ENCODE results near the gene TMEM167B.
A peak's percentile ranks its signal among the peaks of the same experiment; 100 is the strongest.

TMEM167B gene

DNA sequence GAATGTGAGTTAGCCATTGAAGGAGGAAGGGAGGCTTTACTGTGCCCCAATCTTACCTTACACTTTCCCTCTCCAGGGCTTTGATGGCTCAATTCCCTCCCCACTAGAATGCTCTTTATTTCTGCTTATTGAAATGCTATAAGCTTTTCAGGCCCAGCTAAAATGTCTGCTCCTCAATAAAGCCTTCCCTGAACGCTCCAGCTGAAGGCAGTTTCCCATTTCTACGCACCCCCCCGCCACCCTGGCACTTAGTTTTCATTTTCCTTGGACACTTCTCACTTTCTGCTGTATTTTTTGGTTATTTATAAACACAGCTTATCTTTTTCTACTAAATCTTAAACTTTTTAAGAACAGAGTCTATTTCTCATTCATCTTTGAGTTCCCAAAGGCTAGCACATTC is 7.1 kb upstream of the TMEM167B start:
- H3K4me3 ChIP-seq (replicated peaks; ENCODE audit: insufficient read depth, low read length): no peak overlapping the region
- H3K27ac ChIP-seq (replicated peaks): peak overlapping the region; percentile 28
- DNase-seq (ENCODE audit: low read depth in 1 of 2, low spot score in 1 of 2): no peak
- TF ChIP-seq, protein P1, sequence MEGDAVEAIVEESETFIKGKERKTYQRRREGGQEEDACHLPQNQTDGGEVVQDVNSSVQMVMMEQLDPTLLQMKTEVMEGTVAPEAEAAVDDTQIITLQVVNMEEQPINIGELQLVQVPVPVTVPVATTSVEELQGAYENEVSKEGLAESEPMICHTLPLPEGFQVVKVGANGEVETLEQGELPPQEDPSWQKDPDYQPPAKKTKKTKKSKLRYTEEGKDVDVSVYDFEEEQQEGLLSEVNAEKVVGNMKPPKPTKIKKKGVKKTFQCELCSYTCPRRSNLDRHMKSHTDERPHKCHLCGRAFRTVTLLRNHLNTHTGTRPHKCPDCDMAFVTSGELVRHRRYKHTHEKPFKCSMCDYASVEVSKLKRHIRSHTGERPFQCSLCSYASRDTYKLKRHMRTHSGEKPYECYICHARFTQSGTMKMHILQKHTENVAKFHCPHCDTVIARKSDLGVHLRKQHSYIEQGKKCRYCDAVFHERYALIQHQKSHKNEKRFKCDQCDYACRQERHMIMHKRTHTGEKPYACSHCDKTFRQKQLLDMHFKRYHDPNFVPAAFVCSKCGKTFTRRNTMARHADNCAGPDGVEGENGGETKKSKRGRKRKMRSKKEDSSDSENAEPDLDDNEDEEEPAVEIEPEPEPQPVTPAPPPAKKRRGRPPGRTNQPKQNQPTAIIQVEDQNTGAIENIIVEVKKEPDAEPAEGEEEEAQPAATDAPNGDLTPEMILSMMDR (IDR thresholded peaks at IDR 0.05; ENCODE audit: insufficient read depth, low read length): no peak
- TF ChIP-seq SPI1 (IDR thresholded peaks at IDR 0.05; ENCODE audit: borderline replicate concordance, low read depth) (no peak), GABPA (IDR thresholded peaks at IDR 0.05; ENCODE audit: low read depth) (no peak), POLR2AphosphoS5 (IDR thresholded peaks at IDR 0.05; ENCODE audit: low read depth) (no peak)
- TF ChIP-seq, protein P2, sequence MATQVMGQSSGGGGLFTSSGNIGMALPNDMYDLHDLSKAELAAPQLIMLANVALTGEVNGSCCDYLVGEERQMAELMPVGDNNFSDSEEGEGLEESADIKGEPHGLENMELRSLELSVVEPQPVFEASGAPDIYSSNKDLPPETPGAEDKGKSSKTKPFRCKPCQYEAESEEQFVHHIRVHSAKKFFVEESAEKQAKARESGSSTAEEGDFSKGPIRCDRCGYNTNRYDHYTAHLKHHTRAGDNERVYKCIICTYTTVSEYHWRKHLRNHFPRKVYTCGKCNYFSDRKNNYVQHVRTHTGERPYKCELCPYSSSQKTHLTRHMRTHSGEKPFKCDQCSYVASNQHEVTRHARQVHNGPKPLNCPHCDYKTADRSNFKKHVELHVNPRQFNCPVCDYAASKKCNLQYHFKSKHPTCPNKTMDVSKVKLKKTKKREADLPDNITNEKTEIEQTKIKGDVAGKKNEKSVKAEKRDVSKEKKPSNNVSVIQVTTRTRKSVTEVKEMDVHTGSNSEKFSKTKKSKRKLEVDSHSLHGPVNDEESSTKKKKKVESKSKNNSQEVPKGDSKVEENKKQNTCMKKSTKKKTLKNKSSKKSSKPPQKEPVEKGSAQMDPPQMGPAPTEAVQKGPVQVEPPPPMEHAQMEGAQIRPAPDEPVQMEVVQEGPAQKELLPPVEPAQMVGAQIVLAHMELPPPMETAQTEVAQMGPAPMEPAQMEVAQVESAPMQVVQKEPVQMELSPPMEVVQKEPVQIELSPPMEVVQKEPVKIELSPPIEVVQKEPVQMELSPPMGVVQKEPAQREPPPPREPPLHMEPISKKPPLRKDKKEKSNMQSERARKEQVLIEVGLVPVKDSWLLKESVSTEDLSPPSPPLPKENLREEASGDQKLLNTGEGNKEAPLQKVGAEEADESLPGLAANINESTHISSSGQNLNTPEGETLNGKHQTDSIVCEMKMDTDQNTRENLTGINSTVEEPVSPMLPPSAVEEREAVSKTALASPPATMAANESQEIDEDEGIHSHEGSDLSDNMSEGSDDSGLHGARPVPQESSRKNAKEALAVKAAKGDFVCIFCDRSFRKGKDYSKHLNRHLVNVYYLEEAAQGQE (IDR thresholded peaks at IDR 0.05; ENCODE audit: insufficient replicate concordance, low read depth): no peak
- no peaks in the 10 kb centered on the region for H3K27me3 ChIP-seq (ENCODE audit: insufficient read depth, poor library complexity, severe bottlenecking)

DNA sequence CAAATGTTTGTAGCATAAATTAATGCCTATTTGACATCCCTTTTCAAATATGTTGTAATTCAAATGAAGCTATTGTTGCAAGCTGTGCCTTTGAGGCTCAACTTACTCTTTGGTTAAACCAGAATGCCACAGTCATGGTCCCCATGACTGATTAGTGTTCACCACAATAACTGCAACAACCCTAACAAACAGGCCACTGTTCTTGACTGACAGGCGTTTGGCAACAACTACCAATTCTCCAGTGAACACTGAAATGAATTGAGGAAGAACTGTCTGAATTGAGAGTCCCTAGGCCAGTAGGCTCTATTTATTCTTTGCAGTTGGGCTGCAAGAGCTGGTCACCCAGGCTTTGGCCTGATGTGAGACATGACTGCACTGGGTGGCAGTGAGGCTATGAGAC is 6.6 kb upstream of the TMEM167B start:
- TF ChIP-seq, protein P1 (IDR thresholded peaks at IDR 0.05; ENCODE audit: insufficient read depth, low read length): no peak
- TF ChIP-seq GABPA (IDR thresholded peaks at IDR 0.05; ENCODE audit: low read depth) (no peak), POLR2AphosphoS5 (IDR thresholded peaks at IDR 0.05; ENCODE audit: low read depth) (no peak), SPI1 (IDR thresholded peaks at IDR 0.05; ENCODE audit: borderline replicate concordance, low read depth) (no peak)
- TF ChIP-seq, protein P2 (IDR thresholded peaks at IDR 0.05; ENCODE audit: insufficient replicate concordance, low read depth): no peak
- Histone ChIP-seq H3K27ac (replicated peaks) (peak overlapping the region; percentile 28), H3K27me3 (ENCODE audit: insufficient read depth, poor library complexity, severe bottlenecking) (no peaks in the 10 kb centered on the region), H3K4me3 (replicated peaks; ENCODE audit: insufficient read depth, low read length) (no peak overlapping the region)
- DNase-seq (ENCODE audit: low read depth in 1 of 2, low spot score in 1 of 2): peak in 1 of 2 experiments; percentile 71

DNA sequence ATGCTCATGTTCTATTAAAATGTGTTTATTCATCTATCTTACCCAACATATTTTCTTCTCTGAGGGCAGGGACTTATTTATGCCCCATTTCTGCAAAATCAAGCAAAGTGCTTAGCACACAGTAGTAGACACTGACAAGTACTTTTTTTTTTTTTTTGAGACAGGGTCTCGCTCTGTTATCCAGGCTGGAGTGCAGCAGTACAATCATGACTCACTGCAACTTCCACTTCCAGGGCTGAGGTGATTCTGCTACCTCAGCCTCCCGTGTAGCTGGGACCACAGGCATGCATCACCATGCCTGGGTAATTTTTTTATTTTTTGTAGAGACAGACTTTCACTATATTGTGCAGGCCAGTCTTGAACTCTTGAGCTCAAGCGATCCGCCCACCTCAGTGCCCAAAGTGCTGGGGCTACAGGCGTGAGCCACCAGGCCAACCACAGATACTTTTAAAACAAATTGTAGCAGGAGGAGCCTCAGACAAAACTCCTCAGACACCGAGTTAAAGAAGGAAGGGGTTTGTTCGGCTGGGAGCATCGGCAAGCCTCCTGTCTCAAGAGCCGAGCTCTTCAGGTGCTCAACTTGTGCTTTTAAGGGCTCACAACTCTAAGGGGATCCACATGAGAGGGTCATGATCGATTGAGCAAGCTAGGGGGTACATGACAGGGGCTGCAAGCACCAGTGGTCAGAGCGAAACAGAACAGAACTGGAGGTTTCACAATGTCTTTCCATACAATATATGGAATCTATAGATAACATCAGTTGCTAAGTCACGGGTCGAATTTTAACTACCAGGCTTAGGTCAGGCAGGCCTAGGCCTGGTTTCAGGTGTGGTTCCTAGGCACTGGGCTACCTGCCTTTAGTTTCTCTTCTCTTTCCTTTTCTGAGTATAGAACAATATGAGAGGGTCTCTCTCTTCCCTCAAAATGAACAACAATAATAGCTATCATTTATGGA is 5.7 kb upstream of the TMEM167B start:
- no peaks in the 10 kb centered on the region for H3K27me3 ChIP-seq (ENCODE audit: insufficient read depth, poor library complexity, severe bottlenecking)
- no peak for DNase-seq (ENCODE audit: low read depth in 1 of 2, low spot score in 1 of 2)
- H3K4me3 ChIP-seq (replicated peaks; ENCODE audit: insufficient read depth, low read length): no peak overlapping the region
- TF ChIP-seq POLR2AphosphoS5 (IDR thresholded peaks at IDR 0.05; ENCODE audit: low read depth): no peak
- TF ChIP-seq, protein P2 (IDR thresholded peaks at IDR 0.05; ENCODE audit: insufficient replicate concordance, low read depth): no peak
- TF ChIP-seq, protein P1 (IDR thresholded peaks at IDR 0.05; ENCODE audit: insufficient read depth, low read length): no peak
- no peak for TF ChIP-seq SPI1 (IDR thresholded peaks at IDR 0.05; ENCODE audit: borderline replicate concordance, low read depth)
- TF ChIP-seq GABPA (IDR thresholded peaks at IDR 0.05; ENCODE audit: low read depth): no peak
- H3K27ac ChIP-seq (replicated peaks): peak overlapping the region; percentile 13

All from HL-60 (cell line).